ENCODE data around the gene SRSF11.
A peak's percentile ranks its signal among the peaks of the same experiment; 100 is the strongest.

The SRSF11 gene

GRCh38 chr1:70222716-70223235 lies 1.6 kb downstream of the SRSF11 start:
- DNase-seq = no peak

GRCh38 chr1:70224954-70225353 lies 3.8 kb downstream of the SRSF11 start:
- DNase-seq = no peak

GRCh38 chr1:70227439-70227838 lies 6.3 kb downstream of the SRSF11 start:
- DNase-seq = peak; percentile 17

GRCh38 chr1:70228670-70229069 lies 7.5 kb downstream of the SRSF11 start:
- no peak for DNase-seq

- no peak for DNase-seq
Observed at GRCh38 chr1:70231475-70231874, 10.3 kb downstream of the SRSF11 start.

- no peak for DNase-seq
Observed at GRCh38 chr1:70234733-70235132, 13.6 kb downstream of the SRSF11 start.

GRCh38 chr1:70239940-70240339 lies 18.8 kb downstream of the SRSF11 start:
- DNase-seq = no peak

GRCh38 chr1:70247122-70247521 lies 25.9 kb downstream of the SRSF11 start:
- DNase-seq = no peak

GRCh38 chr1:70247768-70248167 lies 26.6 kb downstream of the SRSF11 start:
- DNase-seq = no peak

GRCh38 chr1:70248729-70249128 lies 27.5 kb downstream of the SRSF11 start:
- no peak for DNase-seq

GRCh38 chr1:70256664-70257063 lies 35.5 kb downstream of the SRSF11 start:
- no peak for DNase-seq

GRCh38 chr1:70264839-70265238 lies 43.7 kb downstream of the SRSF11 start:
- DNase-seq = no peak

- DNase-seq = no peak
Observed at GRCh38 chr1:70265946-70266345, 44.8 kb downstream of the SRSF11 start.

GRCh38 chr1:70277875-70278274 lies 56.7 kb downstream of the SRSF11 start:
- DNase-seq = no peak

- DNase-seq = no peak
Observed at GRCh38 chr1:70278710-70279109, 57.5 kb downstream of the SRSF11 start.

GRCh38 chr1:70284366-70284765 lies 63.2 kb downstream of the SRSF11 start:
- no peak for DNase-seq

GRCh38 chr1:70286453-70286852 lies 65.3 kb downstream of the SRSF11 start:
- no peak for DNase-seq

GRCh38 chr1:70288166-70288565 lies 67.0 kb downstream of the SRSF11 start:
- no peak for DNase-seq

GRCh38 chr1:70290218-70290617 lies 69.0 kb downstream of the SRSF11 start:
- DNase-seq = no peak

GRCh38 chr1:70293186-70293843 lies 72.1 kb downstream of the SRSF11 start:
- DNase-seq = no peak

- DNase-seq = no peak
Observed at GRCh38 chr1:70295749-70296148, 74.6 kb downstream of the SRSF11 start.

- DNase-seq = no peak
Observed at GRCh38 chr1:70299472-70299871, 78.3 kb downstream of the SRSF11 start.
